Left ventricle myocardium superior (tissue), 1 donor: ENCODE data around the gene ACADL. TPM values are rescaled to one million over a fixed set of nuclear protein-coding genes. Genes with fewer than 3 reads are reported as not detected.

Source experiments
- ATAC-seq: fragments of 200-7000 bp; cut with Tn5 transposase; one replicate; pipeline ENCODE4 v1.9.1; 2020; ENCODE audit warnings: mild to moderate bottlenecking, moderate library complexity
- DNase-seq: peaks from one replicate; pipeline ENCODE4 v3.0.0-alpha.2; 2020
- intact Hi-C: fragments of 100-400 bp; cut with micrococcal nuclease; formaldehyde crosslinking; loops from one replicate; pipeline ENCODE4 v1.11.0; 2022
- long read RNA-seq: library from polyadenylated mRNA; unstranded; transcript quantifications from one replicate; pipeline ENCODE4 v2.0.0, GENCODE V29; 2021
- total RNA-seq: library from RNA; stranded (reverse); fragmentation: NEBNext Ultra II Directional; extraction: Animal tissue kit (Norgen Biotek cat#: 25700); gene quantifications from one replicate; pipeline ENCODE4 v1.2.1, GENCODE V29; 2021
- donor health status: DM: no; HTN: yes; CAD: no; lungs with severe emphysema.

The ACADL gene
- total RNA-seq: 0.59 TPM
- long read RNA-seq, partial matches to known transcripts: 0 of 3 reads
- long read RNA-seq, other reads (novel, unspliced or antisense): 1 of 3 reads

GRCh38 chr2:210224941-210225672 lies at the start of gene ACADL:
Gene ACADL, minus strand, starts transcription at chr2:210225447. Its CDS starts 184 bp downstream, at chr2:210225263.
- DNase-seq: peak; percentile 69
- peak; percentile 97 for ATAC-seq
- intact Hi-C loops: no loop called here

DNA sequence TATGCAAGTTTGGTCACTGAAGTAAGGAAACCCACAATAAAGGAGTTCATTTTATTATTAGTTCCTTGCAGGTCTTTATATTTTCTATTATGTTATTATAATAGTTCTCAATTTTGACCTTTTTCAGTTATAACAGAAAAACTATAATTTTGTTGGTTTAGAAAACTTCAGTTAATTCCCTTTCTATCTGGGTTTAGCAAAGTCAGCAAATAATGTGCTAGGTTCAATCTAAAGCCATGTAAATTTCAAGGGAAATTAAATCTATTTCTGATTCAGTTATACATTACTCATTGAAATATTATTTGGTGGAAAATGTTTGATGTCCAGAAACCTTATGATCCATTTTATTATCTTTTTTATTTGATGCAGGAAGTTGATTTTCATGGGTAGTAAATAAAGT lies 46.1 kb upstream of the ACADL start:
- intact Hi-C loops: no loop called here
- ATAC-seq: no peak
- no peak for DNase-seq

DNA sequence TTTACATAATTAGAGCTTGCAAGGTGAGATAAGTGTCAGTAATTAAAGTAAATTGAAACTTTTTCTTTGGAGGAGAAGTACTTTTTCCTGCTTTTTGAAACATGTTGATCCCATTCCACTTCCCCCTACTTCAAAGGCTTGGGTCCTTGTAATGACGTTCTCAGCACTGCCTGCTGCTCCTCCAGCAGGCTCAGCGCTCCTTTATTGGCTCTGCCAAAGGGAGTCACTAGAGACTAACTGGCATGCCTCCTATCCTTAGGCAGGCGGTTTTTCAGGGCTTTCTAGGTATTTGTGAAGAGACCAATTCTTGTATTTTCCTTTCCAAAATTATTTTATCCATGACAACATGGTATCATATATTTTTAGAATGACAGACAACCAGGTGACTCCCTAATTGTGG lies 43.9 kb upstream of the ACADL start:
- intact Hi-C loops: no loop called here
- ATAC-seq (no peak), DNase-seq (no peak)

GRCh38 chr2:210268281-210268680 lies 43.0 kb upstream of the ACADL start:
- ATAC-seq (no peak), DNase-seq (no peak)
- intact Hi-C loops: no loop called here

GRCh38 chr2:210267698-210268097 lies 42.5 kb upstream of the ACADL start:
- DNase-seq (no peak), ATAC-seq (no peak)
- intact Hi-C loops: no loop called here

DNA sequence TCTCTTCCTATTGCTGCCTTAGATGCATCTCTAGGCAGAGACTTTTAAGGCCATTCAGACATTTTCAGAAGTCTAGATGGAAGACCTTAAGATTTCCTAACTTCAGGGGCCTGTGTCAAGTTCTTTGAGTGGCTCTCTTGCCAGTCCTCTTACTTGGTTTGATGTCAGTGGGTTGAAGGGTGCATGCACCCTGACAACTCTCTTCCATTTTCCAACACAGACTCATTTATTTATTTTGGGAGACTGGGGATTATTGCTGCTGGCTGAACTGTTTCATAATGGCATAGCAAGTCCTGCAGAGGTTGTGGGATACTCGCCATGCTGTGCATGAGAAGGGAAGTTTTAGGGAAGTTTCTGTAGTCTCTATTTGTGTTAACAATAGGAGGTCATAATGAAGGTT lies 39.0 kb upstream of the ACADL start:
- intact Hi-C loops: no loop called here
- DNase-seq (no peak), ATAC-seq (no peak)

DNA sequence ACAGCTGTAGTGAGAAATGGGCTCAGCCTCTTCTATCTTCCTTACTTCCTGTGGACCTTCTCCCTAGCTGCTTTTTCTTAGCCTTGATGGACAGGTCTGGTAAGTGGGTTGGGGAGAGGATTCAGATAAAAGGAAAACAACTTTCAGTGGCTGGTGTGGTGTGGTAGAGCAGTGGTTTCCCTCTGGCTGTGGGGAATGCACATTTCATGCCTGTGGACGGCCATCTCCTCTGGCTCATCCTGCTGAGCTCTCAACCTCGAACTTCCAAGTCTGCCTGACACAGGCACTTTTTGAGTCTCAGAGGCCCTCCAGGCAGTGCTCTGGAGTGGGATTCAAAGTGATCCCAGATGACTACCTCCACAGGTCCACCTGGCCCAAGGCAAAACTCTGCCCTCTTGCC lies 38.6 kb upstream of the ACADL start:
- DNase-seq: no peak
- ATAC-seq: no peak
- intact Hi-C loops: no loop called here

- DNase-seq (no peak), ATAC-seq (no peak)
- intact Hi-C loops: no loop called here
These were observed 36.8 kb upstream of the ACADL start for GRCh38 chr2:210262036-210262435.

- ATAC-seq: no peak
- intact Hi-C loops: no loop called here
- DNase-seq: no peak
These were observed 34.4 kb upstream of the ACADL start for GRCh38 chr2:210259687-210260086.

GRCh38 chr2:210252699-210253606 lies 27.7 kb upstream of the ACADL start:
- intact Hi-C loops: no loop called here
- no peak for DNase-seq
- ATAC-seq: no peak

GRCh38 chr2:210250622-210251021 lies 25.4 kb upstream of the ACADL start:
- intact Hi-C loops: no loop called here
- ATAC-seq (no peak), DNase-seq (no peak)

DNA sequence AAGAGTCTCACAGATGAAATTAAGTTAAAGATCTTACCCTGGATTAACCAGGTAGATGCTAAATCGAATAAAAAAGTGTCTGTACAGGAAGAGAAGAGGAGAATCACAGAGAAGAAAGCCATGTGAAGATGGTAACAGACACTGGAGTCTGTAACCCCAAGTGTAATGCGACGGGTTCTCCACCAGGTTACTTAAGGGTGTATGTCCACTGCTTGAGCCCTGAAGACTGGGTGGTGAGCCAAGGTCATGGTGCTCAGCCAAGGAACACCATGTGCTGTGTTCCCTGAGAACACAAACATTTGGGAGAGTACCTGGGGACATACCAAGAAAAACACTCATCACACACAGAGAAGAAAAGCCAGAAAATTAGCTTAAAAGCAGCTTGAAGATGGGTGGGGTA lies 8.2 kb upstream of the ACADL start:
- intact Hi-C loops: no loop called here
- DNase-seq (no peak), ATAC-seq (no peak)

GRCh38 chr2:210230984-210231383 lies 5.7 kb upstream of the ACADL start:
- intact Hi-C loops: no loop called here
- no peak for DNase-seq
- no peak for ATAC-seq

DNA sequence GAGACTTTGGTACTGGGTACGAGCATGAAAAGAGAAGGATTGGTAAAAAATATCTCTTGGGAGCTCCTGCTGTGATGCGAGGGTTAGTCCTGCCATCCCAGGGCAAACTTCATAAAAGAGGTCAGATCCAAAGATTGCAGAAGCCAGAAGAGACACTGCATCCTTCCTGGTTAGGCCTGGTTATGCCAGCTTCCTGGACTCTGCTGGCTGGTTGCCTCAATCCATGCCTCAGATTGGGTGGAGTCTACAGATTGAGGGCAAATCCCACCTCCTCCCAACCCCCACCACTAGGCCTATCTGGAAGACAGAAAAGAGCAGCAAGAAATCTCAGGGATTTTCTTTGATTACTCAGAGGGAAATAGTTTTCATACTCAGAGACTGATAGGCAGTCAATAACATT lies 5.3 kb upstream of the ACADL start:
- ATAC-seq (no peak), DNase-seq (no peak)
- intact Hi-C loops: no loop called here

- DNase-seq (no peak), ATAC-seq (no peak)
- intact Hi-C loops: no loop called here
These were observed 3.3 kb upstream of the ACADL start for GRCh38 chr2:210228586-210228985.

DNA sequence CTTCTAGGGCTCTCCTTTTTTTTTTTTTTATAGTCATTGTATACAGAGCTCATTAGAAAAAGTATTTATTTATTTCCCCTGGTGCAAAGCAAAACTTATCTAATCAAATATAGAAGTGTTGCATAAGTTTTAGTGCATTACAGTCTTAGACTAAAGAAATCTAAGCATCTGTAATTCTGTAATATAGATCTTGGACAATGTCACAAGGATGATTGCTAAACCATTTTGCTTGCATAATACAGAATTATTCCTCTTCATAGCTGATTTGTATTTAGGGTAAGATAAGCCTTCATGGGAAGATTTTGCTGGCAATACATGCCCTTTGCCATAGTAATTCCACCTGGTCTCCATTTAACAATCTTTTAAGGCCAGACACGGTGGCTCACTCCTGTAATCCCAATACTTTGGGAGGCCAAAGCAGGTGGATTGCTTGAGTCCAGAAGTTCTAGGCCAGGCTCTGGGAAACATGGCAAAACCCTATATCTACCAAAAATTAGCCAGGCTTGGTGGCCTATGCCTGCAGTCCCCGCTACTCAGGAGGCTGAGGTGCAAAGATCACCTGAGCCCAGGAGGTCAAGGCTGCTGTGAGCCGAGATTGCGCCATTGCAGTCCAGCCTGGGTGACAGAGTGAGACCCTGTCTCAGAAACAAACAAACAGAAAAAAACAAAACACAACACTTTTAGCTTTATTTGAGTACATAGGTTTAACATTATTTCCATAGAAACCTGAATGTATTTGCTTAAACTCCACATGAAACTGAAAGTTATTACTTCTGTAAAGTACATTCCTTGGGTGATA lies 2.2 kb upstream of the ACADL start:
- ATAC-seq (no peak), DNase-seq (no peak)
- intact Hi-C loops: no loop called here

- DNase-seq (no peak), ATAC-seq (no peak)
- intact Hi-C loops: no loop called here
These were observed 976 bp upstream of the ACADL start for GRCh38 chr2:210226223-210226622.

DNA sequence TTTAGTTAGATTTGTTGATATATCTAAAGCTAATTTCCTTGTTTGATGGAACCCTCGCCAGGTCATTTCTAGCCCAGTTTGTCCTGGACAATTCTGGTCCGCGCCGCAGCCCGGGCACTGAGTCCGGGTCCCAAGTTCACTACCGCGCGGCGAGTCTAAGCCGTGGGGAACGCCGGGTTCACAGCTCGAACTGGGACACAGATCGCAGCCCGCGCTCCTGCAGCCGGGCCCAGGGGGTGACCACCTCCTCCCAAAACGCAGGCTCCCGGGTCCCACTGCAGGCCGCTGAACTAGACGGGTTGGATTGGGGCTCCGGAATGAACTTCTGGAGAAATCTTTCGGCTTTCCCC lies 681 bp downstream of the ACADL start:
- ATAC-seq (peak; percentile 77), DNase-seq (peak; percentile 45)
- intact Hi-C loops: no loop called here

- ATAC-seq: no peak
- no peak for DNase-seq
- intact Hi-C loops: no loop called here
These were observed 10.1 kb downstream of the ACADL start for GRCh38 chr2:210215120-210215519.

GRCh38 chr2:210210185-210210584 lies 15.1 kb downstream of the ACADL start:
- ATAC-seq (no peak), DNase-seq (no peak)
- intact Hi-C loops: no loop called here
